NCI-H510A treated with DMSO at 0.1 percent for 48 hours (cell line): ENCODE measurements around the gene TBC1D5.
"Not testable (repeated sequence)": the region's sequence is repeated elsewhere in the genome, so short reads cannot be mapped to it uniquely, and the experiment has no call there.

Experiments
- DNase-seq: peaks from one replicate; lab custom pipeline; 2025; lab: John Stamatoyannopoulos, UW

The TBC1D5 gene

DNA sequence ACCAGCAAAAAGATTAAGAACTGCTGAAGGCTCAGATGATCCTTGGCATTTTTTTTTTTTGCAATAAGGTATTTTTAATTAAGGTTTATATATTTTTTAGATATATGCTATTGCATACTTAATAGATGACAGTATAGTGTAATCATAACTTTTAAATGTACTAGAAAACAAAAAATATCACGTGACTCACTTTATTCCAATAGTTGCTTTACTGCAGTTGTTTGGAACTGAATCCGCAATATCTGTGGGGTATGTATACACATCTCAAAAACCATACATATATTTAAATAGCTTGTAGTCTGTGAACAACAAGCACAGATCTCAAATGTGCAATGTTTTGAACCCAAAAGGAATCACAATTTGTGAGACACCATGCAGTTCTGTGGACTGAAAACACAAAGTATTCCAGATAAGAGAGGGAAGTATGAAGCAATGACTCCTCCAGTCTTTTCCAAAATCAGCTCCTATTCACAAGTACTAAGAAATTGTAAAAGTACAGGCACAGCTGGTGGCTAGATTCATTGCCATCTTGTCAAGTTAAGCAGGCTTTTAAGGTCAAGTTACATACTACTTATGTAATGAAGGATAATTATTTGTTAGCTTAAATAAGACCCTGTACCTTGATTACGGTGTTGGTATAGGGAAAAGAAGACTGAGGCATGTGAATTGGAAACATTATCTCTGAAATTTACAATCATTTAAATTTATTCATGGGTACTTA lies 331.1 kb downstream of the TBC1D5 start:
- DNase-seq: no peak

DNA sequence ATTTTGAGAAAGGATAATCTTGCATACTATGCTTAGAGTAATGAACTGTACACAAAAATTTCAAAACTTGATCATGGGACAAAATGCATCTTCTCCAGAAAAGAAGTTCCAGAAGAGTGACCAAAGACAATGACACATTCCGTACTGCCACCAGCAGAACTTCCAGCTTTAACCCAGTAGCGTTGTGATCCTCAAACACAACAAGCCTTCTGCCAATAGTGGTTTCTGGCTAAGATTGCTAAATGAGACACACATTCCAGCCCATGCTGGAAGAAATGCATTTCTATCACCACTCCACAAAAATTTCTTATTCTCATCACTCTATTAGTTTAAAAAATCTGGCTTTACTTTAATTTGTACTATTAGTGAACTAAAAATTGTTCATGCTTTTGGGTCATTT lies 334.9 kb downstream of the TBC1D5 start:
- no peak for DNase-seq

DNA sequence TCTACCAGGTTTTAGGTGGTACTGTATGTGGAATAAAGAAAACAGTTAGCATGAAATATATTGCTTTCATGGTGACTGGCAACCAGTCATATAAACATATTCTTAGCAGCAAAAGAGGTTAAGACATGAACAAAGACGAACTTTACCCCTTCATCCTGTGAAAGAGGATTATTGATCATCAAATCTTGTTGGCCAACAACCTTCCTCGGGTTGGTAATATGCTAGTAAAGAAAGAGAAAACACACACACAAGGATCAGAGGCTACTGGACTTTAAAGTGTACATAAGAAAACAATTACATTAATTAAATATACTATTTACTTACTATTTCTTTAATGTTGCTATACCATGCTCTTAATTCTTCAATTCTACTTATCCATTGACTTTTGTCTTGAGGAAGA lies 337.9 kb downstream of the TBC1D5 start:
- DNase-seq: no peak

DNA sequence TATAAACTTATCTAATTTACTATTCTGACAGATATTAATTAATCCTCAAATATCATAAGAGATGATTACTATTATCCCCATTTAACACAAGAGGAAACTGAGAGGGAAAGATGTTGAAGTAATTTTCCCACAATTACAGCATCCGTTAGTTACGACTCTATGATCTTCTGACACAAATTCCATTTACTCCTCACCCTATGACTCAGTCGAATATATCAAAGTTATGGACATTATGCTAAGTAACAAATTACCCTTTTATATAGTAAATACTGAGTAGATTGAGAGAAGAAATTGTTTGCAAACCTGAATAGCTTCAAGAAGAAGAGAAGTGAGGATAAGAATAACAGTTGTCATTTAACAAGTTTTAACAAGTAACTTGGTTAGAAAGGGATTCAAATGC lies 340.0 kb downstream of the TBC1D5 start:
- no peak for DNase-seq

DNA sequence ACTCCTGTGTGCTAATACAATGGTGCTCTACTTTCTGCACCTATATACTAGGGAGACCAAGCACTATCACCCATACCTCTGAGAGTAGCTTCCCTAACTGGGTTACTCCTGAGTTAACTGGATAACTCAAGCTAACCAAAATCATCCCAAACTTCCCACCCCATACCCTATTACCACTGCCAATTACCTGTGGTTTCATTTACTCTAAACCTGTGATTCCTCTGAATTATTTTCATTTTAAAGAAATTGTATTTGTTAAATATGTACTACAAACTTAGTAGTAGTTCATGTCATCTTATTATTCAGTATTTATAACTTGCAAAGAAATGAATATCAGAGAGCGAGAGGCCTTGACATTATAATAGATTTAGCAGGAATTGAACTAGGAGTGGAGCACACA lies 340.5 kb downstream of the TBC1D5 start:
- no peak for DNase-seq

DNA sequence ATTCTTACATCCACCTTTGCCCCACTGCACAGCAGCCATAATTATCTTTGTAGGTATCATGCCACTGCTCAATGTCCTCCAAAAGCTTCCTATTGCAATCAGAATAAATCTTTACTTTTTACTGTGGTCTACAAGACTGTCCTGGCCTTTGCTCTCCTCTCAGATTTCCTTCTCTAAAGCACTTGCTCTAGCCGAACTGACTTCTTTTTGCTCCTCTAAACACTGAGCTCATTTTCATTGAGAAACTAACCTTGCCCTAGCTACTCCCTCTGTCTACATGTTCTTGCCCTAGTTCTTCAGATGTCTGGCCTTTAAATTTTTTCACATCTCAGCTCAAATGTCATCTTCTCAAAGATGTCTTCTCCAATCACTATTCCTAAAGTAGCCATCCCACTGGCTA lies 342.8 kb downstream of the TBC1D5 start:
- no peak for DNase-seq

DNA sequence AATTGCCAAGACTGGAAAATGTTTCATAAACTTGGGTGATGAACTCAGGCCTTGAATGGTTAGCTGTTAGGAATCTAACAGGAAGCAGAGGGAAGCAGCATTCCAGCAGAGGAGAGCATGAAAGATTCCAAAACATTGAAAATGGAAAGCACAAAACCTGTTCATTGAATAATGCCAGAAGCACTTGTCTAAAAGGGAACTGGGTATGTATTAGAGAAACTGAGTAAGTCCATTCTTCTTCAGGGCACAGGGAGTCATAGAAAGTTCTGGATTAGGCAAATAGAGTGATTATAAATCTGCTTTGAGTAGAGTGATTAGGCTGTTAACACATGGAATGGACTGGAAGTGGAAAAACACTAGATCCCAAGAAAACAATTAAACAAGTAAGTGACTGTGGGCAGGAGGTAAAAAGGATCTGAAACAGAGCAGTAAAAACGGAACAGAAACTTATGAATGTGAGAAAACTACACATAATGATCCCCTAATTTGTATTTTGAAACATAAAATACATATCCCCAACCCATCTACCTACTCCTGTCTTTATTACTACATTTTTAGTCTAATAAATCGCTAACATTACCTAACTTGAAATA lies 343.4 kb downstream of the TBC1D5 start:
- DNase-seq: no peak

DNA sequence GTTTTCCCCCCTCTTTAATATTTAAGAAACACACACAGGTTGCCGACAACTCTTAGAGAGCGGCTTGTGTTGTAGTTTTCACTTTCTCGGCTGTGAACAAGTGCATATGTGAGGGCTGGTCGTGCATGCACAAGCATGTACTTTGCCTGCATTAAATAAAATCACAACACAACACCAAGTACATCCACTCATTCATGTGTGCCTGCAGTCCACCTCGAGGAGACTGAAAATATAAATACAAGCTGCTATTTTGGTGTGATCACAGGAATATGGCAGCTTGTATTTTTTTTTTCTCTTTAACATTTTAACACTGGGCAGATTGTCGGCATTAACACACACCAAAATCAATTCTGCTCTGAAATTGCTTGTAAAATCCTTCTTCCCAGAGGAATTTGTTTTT lies 346.4 kb downstream of the TBC1D5 start:
- DNase-seq: no peak

DNA sequence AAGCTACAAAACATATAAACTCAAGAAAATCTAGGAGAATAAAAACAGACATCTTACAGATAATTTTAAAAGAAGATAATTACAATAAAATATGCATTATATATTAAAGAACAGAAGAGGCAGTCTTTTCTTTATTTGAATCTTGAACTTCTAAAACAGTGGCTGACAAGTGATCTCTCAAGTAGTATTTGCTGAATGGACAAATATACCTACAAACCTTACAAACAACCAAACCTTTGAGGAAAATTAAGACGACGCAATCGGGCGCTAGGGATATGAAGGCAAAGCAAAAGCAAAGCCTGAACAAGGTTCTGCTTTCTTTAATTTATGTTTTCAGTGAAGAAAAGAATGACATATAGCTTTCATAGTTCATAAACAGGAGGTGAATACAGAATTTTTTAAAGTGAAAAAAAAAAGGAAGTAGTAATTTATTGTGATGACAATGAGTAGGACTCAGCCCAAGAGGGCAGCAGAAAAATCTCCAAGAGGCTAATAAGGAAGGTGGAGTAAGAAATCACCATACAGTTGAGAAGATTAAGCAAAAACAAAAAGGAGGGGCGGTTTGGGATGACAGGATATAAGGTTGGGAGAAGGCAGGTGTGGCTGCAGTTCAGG lies 347.8 kb downstream of the TBC1D5 start:
- no peak for DNase-seq

DNA sequence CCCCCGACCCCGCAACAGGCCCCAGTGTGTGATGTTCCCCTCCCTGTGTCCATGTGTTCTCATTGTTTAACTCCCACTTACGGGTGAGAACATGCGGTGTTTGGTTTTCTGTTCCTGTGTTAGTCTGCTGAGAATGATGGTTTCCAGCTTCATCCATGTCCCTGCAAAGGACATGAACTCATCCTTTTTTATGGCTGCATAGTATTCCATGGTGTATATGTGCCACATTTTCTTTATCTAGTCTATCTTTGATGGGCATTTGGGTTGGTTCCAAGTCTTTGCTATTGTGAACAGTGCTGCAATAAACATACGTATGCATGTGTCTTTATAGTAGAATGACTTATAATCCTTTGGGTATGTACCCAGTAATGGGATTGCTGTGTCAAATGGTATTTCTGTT lies 349.9 kb downstream of the TBC1D5 start:
- DNase-seq: not testable (repeated sequence)

DNA sequence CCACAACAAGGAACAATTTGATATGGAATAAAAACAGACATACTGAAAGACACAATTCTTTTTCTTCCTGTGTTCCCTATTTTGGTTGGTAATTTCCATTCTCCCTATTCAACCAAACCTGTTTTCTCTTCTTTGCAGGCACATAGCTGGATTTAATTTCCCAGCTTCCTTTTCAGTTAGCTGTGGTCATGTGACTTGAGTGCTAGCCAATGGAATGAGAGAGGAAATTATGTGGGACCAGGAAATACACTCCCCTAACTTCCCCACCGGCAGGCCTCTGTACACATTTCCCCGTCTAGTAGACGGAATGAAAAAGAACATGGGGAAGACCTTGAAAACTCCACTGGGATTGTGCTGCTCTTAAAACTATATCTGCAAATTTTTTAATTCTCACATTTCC lies 351.6 kb downstream of the TBC1D5 start:
- DNase-seq: no peak

DNA sequence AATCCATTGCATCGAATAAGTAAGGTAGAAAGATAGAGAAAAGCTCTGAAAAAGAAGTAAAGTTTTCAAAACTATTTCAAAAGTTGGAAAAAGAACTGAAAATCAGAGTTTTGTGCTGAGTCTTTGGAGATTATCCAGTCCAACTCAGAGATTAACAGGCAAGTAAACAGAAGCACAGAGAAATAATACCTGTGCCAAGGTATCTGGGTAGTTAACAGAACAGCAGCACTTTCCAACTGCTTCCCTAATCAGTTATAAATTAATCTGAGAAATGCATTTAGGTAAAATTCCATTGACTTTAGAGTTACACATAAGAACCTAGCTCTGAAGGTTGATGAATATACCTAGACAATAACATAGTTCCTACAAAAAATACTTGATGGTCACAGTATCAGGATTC lies 355.3 kb downstream of the TBC1D5 start:
- DNase-seq: no peak

DNA sequence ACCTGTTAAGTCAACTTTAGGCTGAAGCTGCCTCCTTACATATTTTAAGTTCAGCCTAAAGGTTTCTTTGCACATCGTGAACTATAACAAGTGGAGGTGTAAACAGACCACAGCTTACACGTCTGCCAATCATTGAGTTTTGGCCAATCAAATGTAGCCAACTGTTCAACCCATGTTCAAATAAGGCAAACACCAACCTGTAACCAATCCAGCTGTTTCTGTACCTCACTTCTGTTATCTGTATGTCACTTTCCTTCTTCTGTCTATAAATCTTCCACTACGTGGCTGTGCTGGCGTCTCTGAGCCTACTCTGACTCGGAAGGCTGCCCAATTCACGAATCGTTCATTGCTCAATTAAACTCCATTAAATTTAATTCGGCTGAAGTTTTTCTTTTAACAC lies 356.0 kb downstream of the TBC1D5 start:
- DNase-seq: no peak

DNA sequence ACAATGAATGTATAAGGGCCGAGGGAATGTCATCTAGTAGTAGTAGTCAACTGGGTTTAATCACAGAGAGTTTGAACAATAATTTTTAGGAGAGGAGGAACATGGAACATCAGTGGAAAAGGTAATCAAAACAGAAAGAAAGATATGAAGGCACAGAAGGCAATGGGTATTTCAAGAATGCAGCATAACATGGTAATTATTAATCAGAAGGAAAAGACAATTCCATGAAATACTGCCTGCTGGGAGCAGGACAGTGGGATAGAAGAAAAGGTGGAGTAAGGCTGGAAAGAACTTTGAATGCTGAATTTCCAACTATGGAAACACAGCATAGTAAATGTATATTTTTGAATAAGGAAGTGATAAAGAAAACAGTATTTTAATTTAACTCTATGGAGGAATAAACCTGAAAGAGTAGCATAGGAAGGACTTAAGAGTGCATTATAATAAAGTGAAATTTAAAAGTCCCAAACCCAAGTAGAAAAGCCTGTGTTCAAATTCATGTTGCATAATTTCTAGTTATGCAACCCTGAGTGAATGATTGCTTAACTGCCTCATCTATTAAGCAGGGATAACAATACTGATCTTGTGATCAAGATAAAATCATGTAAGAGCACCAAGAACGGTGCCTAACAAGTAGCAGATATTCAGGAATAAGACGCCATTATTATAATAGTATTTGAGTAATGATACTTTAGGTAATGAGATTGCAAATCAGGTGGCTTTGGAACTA lies 357.7 kb downstream of the TBC1D5 start:
- no peak for DNase-seq

DNA sequence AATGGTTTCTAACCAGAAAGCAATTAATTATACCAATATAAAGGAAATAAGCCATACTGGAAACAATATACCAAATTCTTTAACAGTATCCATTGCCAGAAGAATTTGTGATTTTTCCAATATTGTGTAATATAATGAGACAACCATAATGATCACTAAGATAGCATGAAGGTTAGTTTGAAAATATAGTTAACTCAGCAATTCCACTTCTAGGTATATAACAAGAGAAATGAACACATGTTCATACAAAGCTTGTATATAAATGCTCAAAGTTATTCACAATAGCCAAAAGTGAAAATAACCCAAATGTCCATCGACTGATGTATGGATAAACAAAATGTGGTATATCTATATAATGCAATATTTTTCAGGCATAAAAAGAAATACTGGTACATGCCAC lies 369.1 kb downstream of the TBC1D5 start:
- DNase-seq: no peak

DNA sequence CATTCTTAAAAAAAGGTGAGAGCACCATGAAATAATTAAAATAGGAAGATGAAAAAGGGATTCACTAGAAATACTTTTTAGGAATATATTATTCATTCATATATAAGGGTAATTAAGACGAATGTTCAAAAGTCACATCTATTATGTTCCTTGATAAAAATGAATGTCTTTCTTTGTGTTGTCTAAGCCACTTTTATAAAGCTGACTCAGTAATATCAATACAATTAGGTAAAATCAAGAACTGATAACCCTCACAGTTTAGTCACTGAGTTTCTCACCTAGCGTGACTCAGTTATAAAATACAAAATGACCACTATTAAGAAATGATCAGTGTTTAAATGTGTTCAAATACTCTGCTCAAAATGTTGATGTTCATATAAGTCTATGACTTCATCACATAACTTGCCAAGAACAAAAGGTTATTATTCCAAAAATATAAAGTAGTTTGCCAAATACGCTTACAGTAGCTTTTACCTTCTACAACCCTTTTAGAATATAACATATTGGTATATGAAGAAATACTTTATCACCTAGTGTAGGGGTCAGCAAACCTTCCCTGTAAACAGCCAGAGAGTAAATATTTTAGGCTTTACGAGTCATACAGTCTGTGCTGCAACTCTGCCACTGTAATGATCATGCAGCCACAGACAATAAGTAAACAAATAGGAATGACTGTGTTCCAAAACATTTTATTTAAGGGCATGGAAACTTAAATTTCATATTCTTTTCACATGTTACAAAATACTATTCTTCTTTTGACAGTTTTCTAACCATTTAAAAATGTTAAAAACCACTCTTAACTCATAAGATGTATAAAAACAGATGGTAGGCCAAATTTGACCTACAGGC lies 369.8 kb downstream of the TBC1D5 start:
- no peak for DNase-seq

DNA sequence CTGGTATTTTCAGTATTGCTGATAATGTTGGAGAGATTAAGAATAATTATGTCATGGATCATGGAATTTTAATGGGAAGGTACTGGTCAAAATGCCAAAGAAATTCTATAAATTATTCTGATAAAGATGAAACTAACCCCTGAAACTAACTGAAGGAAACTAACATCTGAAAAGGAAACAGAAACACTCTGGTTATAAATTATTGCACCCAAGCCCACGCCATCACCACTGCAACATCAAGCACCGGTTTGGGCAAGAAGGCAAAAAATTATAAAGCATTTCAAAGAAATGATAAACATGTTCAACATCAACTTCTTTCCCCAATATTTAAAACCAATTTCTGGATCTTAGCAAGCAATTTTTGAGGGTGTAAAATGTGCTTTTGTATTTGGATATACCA lies 372.5 kb downstream of the TBC1D5 start:
- DNase-seq: no peak

DNA sequence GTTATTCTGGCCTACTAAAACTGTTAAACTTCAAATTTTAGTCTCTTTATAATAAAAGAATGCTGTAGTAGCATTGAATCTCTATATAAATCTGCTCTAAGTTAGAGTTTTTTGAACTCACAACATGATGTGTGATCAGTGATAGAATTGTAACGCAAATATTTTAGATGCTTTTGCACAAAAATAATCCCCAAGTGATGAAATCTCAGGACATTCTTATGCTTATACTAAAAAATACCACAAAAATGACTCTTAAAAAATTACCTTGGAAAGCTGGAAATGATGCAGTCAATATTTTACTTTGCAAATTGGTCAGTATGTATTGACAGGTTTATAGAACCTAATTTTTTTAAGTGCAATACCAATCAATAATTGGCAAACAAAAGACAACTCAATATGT lies 375.3 kb downstream of the TBC1D5 start:
- DNase-seq: no peak

DNA sequence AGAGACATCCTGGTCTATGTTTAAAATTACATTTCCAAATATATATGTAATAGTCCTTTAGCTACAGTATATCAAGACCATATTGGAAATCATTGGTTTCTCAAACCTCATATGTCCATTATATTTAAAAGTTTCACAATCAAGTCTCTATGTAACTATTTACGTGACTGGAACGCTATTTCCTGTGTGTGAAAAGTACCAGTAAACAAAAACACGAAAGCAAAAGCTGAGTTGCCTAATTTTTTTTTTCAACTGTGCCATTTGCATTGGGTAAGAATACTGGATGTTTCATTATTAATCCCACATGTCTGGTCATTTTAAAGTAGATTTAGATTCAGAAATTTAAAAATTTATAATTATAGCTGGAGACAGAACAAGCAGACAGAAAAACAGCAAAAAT lies 381.4 kb downstream of the TBC1D5 start:
- no peak for DNase-seq

DNA sequence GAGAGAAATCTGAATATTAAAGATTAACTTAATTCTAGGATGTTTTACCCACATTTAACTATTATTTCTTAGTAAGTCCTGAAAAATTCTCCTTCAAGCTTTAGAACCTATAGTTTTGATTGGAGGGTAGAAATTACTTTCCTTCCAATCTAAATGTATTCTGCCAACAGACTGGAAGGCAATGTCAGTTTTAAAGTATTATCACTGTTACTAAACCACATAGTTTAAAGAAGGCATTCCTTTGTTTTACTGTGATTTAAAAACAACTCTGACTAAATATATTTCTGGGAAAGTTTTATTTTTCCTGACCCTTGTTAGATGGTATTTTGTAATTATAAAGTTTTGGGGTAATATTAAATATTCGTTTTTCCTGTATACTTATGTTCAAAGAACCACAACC lies 382.5 kb downstream of the TBC1D5 start:
- DNase-seq: no peak

DNA sequence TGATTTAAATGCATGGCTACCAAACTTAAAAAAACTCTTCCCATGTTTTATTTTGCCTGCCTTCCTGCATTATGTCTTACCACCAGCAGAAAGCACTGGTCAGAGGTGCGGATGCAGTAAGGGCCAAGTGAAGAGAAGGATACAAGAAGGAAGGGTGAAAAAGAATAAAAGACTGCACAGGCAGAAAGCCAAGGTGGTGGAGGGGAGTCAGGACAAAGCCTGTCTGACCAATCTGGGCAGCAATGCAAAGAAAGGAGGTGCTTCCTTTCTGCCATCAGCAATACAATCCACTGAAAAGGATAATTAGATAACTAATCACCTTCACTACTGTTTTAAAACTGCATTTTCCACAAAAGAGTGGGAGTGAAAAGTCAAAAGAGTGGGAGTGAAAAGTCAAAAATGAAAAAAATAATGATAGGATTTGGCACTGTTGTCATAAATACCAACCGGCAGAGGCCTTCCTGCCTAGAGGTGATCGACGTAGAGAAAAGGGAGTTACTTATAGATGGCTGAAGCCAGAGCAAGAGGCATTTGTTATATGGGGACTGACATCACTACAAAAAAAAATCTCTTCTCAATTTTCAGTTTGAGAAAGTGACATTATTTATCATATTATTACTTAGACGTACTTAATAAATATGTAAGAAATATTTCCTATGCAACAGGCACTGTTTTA lies 385.3 kb downstream of the TBC1D5 start:
- no peak for DNase-seq

DNA sequence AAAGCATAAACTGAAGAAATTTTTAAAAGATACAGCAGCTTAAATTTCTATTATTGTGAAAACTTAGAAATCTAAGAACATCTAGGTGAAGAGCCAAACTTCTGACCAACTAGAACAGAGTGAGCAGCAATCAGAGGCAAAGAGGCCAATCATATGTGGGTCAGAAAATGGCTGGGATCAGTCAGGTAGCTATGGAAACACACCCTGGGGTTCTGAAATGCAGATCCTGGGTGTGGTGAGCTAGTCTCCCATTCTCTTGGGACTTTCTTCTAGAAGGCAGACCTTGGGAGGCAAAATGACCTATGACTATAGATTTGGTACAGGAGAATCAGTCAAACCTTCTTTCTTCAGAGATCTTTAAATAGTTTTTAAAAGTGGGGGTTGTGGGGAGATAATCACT lies 385.8 kb downstream of the TBC1D5 start:
- DNase-seq: no peak
